HG03378 (cell line): Measurements from ENCODE around the gene LZTS3.
A peak's percentile ranks its signal among the peaks of the same experiment; 100 is the strongest.
"Not testable (repeated sequence)": the region's sequence is repeated elsewhere in the genome, so short reads cannot be mapped to it uniquely, and the experiment has no call there.

ENCODE experiments used
- ATAC-seq: cut with Tn5 transposase; IDR thresholded peaks from one replicate; pipeline ENCODE4 v1.9.1; 2021; ENCODE audit warnings: mild to moderate bottlenecking, moderate library complexity; ENCODE audit not compliant: unreplicated experiment

Gene LZTS3

DNA sequence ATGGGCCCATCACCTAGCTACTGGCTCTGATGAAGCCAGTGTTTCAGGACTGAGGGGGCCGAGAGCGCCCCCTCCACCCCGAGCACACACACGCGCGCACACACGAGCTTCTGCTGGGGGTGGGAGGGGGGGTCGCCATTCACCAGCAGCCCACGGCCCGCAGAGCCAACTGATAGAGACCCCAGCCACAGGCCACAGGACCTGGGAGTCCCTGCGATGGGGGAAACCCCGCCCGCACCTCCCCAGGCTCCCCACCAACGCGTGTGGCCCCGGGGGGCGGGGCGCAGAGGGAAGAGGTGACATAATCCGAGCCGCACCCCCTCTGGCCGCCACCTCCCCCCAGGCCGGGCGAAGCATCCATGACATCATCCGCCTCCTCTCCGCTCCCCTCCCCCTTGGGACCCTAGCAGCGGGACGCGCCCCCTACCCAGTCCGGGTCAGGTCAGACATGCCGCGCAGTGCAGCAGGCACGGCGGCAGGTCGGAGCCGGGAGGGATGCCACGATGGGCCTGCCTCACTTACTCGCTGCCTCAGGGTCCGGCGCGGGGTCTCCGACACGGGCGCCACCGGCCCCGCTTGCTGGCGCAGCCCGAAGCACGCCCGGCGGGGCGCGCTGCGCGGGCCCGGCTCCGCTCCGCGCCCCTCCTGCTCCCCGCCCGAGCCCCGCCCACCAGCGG, at the start of gene LZTS3:
TSS of gene LZTS3 (minus strand) at position 617 of the 677 bp plus-strand sequence. CDS start 6,386 bp downstream, outside the sequence.
- ATAC-seq, result peak; percentile 52

- ATAC-seq, result no peak
These were observed 48.3 kb upstream of the LZTS3 start for GRCh38 chr20:3221398-3222226.

GRCh38 chr20:3218307-3218988, 45.1 kb upstream of the LZTS3 start:
- no peak for ATAC-seq

DNA sequence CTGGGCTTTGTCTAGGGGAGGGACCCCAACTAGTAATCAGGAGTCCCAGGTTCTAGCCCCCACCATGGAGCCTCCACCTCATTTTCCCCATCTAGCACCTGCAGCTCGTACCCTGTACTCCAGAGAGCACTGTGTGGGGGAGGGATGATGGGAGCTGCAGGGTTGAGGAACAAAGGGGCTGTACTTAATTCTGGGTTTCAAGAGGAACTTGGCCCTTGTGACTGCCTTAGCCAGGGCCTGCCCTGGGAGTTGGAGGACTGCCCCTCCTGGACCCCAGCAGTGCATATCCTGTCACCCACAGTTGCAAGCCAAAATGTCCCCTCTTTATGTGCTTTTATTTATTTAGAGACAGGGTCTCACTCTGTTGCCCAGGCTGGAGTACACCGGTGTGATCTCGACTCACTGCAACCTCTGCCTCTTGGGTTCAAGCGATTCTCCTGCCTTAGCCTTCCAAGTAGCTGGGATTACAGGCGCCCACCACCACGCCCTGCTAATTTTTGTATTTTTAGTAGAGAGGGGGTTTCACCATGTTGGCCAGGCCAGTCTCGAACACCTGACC, 42.1 kb upstream of the LZTS3 start:
- not testable (repeated sequence) for ATAC-seq

- no peak for ATAC-seq
These were observed 39.9 kb upstream of the LZTS3 start for GRCh38 chr20:3213226-3213625.

DNA sequence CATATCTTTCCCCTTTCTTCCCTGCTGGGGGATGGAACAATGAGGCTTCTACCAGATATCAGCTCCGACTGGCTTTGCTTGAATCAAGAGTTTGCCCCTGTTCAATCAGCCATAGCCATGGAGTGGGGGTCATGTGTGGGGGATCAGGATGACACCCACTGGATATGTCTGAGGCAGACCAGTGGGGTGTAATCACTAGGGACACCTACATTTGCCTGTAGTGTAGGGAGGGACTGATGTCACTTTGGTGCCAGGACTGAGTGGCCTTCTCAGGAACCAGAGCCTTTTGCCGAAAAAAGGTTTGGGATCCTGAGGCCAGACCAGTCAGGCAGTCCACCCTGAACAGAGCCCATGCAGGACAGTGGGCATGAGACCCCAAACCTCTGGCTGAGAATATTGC, 37.0 kb upstream of the LZTS3 start:
- no peak for ATAC-seq

GRCh38 chr20:3209946-3210317, 36.6 kb upstream of the LZTS3 start:
- no peak for ATAC-seq

GRCh38 chr20:3209257-3209945, 36.1 kb upstream of the LZTS3 start, which contains the start of gene ITPA:
TSS of gene ITPA (plus strand) at chr20:3209498. CDS start at chr20:3209552, 54 bp downstream.
- ATAC-seq, result no peak

- no peak for ATAC-seq
These were observed 35.5 kb upstream of the LZTS3 start for GRCh38 chr20:3208786-3209256.

- peak; percentile 78 for ATAC-seq
These were observed 30.9 kb upstream of the LZTS3 start, which contains the start of gene DDRGK1 for GRCh38 chr20:3204124-3204794. TSS of gene DDRGK1 (minus strand) at chr20:3204682. CDS start at chr20:3204627, 55 bp downstream.

DNA sequence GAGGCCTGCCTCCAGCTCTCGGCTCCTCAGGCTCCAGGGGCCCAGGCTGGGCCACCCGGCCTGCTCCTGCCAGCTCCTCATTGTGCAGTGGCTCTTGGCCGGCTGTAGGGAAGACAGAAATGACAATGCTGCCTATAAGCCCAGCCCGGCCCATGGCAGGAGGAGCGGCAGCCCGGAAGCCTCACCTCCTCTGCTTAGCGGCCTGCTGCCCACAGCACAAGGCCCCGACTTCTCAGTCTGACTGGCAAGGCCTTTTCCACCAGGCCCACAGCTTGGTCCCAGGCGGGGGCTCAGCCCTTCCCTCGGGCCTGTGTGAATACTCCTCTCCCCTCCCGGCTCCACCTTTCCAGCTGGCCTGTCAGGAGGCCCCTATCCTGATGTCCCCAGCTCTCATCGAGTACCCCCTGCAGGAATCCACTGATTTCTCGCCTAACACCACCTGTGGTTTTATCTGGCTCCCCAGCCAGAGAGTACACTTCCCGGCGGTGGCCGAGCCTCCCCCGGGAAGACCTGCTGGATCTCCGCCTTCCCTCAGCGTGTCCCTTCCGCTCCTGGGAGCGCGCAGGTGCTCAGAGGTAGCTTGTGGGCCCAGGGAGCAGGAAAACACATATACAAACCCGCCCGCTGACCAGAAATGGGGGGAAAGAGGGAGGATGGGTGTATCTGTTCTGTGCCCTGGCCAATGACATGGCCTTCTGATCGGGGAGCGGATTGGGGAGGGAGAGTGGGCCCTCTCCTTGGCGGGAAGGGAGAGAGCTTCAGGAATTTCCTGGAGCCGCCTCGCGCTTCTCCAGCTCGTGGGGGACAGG, 30.2 kb upstream of the LZTS3 start:
- peak; percentile 16 for ATAC-seq

GRCh38 chr20:3202965-3203314, 29.6 kb upstream of the LZTS3 start:
- no peak for ATAC-seq

GRCh38 chr20:3199976-3200755, 26.8 kb upstream of the LZTS3 start:
- ATAC-seq, result no peak

- ATAC-seq, result no peak
These were observed 25.9 kb upstream of the LZTS3 start for GRCh38 chr20:3199206-3199605.

DNA sequence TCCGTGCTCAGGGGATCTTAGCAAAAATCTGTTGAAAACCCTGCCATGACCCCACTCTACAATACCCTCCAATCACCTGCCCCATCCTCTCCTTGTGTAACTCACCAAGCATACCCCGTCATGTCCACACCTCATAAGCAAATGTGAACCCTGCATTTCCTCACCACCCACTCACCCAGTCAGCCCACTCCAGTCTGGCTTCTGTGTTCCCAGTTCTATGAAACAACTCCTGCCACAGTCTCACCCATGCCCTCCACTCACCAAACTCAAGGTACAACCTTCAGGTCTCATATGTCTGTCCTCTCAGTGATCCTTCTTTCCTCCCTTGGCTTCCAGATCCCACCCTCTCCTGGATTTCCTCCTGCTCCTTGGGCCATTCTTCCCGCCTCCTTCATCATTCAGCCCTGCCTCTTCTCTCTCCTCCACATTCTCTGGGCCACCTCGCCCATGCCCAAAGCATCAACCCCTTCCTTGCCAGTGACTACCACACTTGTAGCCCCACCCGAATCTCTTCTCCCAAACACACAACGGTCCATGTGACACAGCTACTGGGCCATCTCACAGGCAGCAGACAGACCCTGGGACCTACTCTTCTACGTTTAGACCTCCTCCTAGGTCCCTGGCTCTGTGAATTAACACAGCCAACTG, 22.4 kb upstream of the LZTS3 start:
- no peak for ATAC-seq

DNA sequence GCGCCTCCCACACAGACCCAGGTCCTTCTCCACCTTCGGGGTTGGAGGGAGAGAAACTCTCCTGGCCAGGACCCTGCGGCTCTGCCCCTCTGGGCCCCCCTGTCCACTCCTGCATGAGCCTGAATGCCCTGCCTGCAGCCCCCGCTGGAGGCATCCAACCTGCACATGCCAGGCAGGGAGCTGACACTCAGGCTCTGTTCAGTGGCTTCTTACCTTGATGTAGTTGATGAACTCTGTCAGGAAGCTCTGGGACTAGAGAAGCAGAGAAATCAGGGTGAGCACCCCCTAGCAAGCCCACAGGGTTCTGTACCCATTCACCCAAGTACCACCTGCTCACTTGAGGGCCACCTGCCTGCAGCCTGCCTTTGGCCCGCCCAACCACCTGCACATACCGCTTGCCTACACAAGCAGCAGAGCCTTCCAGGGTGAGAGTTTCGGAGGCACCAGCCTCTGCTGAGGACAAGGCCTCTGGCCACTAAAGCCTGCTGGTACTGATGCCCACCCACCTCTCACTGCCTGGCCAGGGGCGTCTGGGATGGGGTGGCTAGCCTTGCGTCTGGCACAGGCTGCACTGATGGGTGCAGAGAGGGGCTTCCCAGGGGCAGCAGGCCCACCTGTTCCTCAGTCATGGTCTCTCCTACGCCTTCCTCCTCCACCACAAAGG, 21.4 kb upstream of the LZTS3 start:
- no peak for ATAC-seq
